Measurements from ENCODE around the gene TMEM134.

DNA sequence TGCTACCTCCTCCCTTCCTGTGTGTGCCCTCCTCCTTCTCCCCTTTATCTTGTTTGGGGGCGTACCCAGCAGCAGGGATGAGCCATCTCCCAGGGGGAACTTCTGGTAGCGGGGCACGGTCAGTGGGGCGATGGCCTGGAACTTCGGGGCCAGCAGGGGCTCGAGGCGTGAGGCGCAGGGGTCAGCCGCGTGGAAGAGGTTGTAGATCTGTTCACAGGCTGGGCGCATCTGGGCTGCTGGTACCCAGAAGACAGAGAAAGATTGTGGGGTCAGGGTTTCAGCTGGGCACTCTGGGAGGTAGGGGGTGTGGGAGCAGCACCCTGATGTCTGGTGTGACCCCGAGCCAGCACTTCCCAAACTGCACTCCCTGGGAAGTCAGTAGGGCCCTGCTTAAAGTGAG is 27.1 kb upstream of the TMEM134 start:
- TF ChIP-seq, protein P1, sequence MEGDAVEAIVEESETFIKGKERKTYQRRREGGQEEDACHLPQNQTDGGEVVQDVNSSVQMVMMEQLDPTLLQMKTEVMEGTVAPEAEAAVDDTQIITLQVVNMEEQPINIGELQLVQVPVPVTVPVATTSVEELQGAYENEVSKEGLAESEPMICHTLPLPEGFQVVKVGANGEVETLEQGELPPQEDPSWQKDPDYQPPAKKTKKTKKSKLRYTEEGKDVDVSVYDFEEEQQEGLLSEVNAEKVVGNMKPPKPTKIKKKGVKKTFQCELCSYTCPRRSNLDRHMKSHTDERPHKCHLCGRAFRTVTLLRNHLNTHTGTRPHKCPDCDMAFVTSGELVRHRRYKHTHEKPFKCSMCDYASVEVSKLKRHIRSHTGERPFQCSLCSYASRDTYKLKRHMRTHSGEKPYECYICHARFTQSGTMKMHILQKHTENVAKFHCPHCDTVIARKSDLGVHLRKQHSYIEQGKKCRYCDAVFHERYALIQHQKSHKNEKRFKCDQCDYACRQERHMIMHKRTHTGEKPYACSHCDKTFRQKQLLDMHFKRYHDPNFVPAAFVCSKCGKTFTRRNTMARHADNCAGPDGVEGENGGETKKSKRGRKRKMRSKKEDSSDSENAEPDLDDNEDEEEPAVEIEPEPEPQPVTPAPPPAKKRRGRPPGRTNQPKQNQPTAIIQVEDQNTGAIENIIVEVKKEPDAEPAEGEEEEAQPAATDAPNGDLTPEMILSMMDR (IDR thresholded peaks at IDR 0.05) = no peak
- no peak for TF ChIP-seq POLR2A (IDR thresholded peaks at IDR 0.05)

Measured in esophagus squamous epithelium (tissue), 4 donors.